K562 (cell line): ENCODE measurements around the gene PIN1. TPM values are rescaled to one million over a fixed set of nuclear protein-coding genes. Genes with fewer than 3 reads are reported as not detected.
A peak's percentile ranks its signal among the peaks of the same experiment; 100 is the strongest.

Source experiments
- CHD7 ChIP-seq: fragments of 200-600 bp; sonication (generic); IDR thresholded peaks from one replicate; pipeline ENCODE4 v1.6.1; 2012; ENCODE audit warnings: mild to moderate bottlenecking, low read depth, low read length, inconsistent platforms
- CUX1 ChIP-seq: fragments of 200-800 bp; sonication (Bioruptor generic); IDR thresholded peaks from 2 replicates; pipeline ENCODE4 v1.6.1; 2016; ENCODE audit warnings: missing genetic modification characterization, missing compliant biosample characterization
- MCM2 ChIP-seq: fragments of 450-650 bp; IDR thresholded peaks from 2 replicates; pipeline ENCODE4 v1.6.1; 2017; ENCODE audit warnings: low read depth, mild to moderate bottlenecking
- NUFIP1 ChIP-seq: fragments of 450-650 bp; IDR thresholded peaks from 2 replicates; pipeline ENCODE4 v1.6.1; 2018; ENCODE audit not compliant: partially characterized antibody
- TOE1 ChIP-seq, 2 experiments: fragments of 450-650 bp in 1 of 2; sonication (generic) in 1 of 2; formaldehyde crosslinking in 1 of 2; IDR thresholded peaks; 2 replicates each; pipeline versions ENCODE4 v1.7.1 to v1.8.0; 2016 to 2022; ENCODE audit warnings: borderline replicate concordance in 2 of 2, mild to moderate bottlenecking in 2 of 2, antibody characterized with exemption in 1 of 2, inconsistent platforms in 1 of 2, low read depth in 1 of 2, missing genetic modification reagents in 1 of 2, moderate library complexity in 1 of 2
- polyA plus RNA-seq, 8 experiments: library from polyadenylated mRNA; depleted of rRNA in 4 of 8; stranded (reverse) in 5 of 8; unstranded in 3 of 8; fragments of >200 nt; fragmentation: Nextera tagmentation in 2 of 8; fragmentation: Illumina TruSeq in 1 of 8; extraction: Ambion mirVana in 2 of 8; extraction: Trizol in 1 of 8; gene quantifications; 2 replicates each; pipeline versions ENCODE4 v1.2.1 to v1.2.3, GENCODE V29; 2011 to 2014; ENCODE audit warnings: inconsistent platforms in 1 of 8, missing spikeins in 1 of 8
- total RNA-seq, 7 experiments: library from RNA; depleted of rRNA in 6 of 7; stranded (reverse); fragments of >200 nt in 6 of 7; fragmentation: Illumina TruSeq in 2 of 7; extraction: Trizol in 2 of 7; gene quantifications; 2 replicates each; pipeline versions ENCODE4 v1.2.1 to v1.2.3, GENCODE V29; 2011 to 2021; ENCODE audit warnings: low replicate concordance in 1 of 7

PIN1 gene
- total and polyA plus RNA-seq, 9 of the 15 experiments (the other 6 are each of a cell fraction or from before 2014, with no cell fraction given) = 1.6 to 178 (median 42.5) TPM

- no peak for TF ChIP-seq CHD7
- no peak for TF ChIP-seq MCM2
- no peak for TF ChIP-seq CUX1 (CRISPR knock-in tag)
- TF ChIP-seq TOE1 (IDR thresholded peaks at IDR 0.05; ENCODE audit: borderline replicate concordance) = peak; percentile 65; the same call in 1 of the 2 replicates
- TF ChIP-seq TOE1 (CRISPR knock-in tag; IDR thresholded peaks at IDR 0.05; ENCODE audit: borderline replicate concordance, low read depth) = no peak
- no peak for TF ChIP-seq NUFIP1
These were observed 42.7 kb upstream of the PIN1 start (continued) for GRCh38 chr19:9792206-9793070.
